D341Med (cell line): ENCODE measurements around the gene PPAT.
A peak's percentile ranks its signal among the peaks of the same experiment; 100 is the strongest.

Experiments used
- DNase-seq: peaks from one replicate; pipeline ENCODE4 v3.0.0; 2012; ENCODE audit warnings: low spot score

The PPAT gene

GRCh38 chr4:56433280-56433679 is 2.1 kb downstream of the PPAT start:
- no peak for DNase-seq

- no peak for DNase-seq
Measured at GRCh38 chr4:56430203-56430602, 5.2 kb downstream of the PPAT start.

DNA sequence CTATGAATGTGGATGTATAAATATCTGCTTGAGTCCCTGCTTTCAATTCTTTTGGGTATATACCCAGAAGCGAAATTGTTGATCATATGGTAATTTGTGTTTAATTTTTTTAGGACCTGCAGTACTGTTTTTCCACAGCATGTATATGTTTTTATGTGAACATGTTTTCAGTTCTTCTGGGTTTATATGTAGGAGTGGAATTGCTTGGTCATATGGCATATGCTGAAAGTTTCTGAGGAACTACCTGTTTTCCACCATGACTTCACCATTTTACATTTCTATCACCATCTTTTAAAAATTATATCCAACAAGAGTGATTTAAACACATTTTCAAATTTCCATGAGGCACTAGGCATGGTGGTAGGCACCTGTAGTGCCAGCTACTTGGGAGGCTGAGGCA is 8.2 kb downstream of the PPAT start:
- DNase-seq = no peak

GRCh38 chr4:56426273-56426672 is 9.1 kb downstream of the PPAT start:
- DNase-seq = no peak

GRCh38 chr4:56425518-56425917 is 9.9 kb downstream of the PPAT start:
- DNase-seq = no peak

DNA sequence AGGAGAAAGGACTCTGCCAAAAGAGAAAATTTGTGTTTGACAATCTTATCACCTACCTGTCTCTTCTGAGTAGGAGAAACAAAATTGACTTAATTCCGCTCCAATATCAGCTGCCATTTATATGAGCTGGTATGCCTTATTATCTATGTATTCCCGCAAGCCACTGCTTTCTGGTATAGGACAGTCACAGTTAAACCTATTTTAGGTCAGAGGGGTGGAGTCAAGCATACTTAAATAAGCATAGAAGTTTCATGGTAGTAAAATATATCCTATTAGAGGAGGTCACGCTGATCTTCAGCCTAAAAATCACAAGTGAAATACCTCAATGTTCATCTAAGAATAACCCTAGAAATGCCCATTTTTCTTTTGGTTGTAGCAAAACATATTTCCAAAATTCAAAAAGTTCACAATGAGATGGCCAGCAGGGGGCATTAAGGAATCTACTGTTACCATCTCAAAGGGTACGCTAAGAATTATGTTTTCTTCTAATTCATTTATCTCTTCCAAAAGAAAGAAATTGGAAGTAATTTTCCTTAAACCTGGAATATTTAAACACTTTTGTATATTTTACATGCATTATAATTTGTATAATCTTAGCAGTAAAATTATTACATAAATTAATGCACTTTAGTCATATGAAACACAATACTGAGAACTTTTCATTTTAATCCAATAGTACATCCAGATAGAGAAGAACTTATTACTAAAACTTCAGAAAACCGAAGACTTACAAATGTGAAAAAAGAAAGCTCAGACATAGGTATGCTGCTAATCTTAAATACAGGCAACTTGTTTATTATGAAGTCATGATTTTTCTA is 10.5 kb downstream of the PPAT start:
- peak; percentile 33 for DNase-seq

DNA sequence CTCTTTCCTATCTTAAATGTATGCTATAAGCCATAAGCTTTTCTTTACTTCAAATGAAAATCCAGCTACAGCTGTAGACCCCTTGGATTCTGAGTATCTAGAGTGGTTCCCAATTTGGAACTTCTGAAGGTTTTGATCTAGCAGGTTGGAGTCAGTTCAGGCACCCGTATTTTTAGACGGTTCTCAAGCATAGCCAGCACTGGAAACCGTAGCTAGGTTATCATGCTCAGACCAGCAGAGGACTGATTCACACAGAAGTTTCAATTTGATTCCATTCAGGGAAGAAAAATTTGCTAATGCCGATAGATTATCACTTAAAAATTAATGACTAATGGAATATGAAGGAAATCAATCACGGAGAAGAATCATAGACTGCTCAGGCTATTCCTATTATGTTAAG is 11.2 kb downstream of the PPAT start:
- DNase-seq = no peak

GRCh38 chr4:56417396-56417795 is 18.0 kb downstream of the PPAT start:
- no peak for DNase-seq

DNA sequence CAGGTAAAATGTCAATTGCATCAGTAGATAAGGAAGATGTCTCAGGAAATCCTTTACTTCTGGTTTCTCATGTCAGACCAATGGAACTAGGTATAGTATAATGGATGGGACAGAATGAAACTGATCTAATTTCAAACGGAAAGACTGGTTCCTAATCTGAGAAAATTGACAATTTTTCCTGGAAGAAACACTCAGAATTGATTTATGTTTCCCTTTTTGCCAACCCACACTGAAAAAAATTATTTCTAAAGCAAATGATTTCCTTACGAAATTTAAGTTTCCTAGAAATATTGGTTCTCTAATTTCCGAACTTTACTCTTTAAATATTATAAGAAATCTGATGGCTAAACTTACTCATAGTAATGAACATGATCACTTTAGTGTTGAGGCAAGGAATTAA is 19.1 kb downstream of the PPAT start:
- no peak for DNase-seq

- DNase-seq = no peak
Measured at GRCh38 chr4:56414135-56414670, 21.2 kb downstream of the PPAT start.

DNA sequence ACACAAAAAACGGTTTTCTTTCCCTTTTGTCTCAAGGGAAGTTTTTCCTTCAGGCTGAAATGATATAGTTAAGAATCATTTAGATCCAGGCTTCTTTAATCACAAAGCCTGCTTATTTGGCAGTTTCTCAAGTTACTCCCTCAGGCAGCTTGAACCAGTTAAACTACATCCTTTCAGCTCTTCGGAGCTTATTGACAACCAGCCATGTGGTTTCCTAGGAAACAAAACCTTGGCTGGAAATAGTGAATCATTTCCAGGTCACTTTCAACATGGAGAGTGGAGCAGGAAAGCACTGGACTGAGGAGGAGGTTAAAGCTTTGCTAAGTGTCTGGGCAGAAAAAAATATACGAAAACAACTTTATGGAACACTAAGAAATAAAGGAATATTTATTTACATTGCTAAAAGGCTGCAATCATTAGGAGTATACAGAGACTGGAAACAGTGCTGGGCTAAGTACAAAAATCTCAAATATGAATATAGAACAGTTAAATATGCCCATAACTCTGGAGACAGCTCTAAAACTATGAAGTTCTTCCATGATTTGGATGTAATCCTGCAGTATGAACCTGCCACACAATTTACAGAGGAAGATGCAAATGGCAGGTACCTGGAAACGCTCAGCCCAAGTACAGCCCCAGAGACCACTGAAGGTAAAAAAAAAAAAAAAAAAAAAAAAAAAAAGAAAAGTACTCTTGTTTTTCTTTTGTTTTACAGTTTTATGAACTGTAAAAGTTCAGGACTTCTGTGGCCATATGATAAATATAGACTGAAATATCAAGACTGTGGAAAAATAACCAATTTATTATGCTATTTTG is 25.0 kb downstream of the PPAT start:
- peak; percentile 69 for DNase-seq

DNA sequence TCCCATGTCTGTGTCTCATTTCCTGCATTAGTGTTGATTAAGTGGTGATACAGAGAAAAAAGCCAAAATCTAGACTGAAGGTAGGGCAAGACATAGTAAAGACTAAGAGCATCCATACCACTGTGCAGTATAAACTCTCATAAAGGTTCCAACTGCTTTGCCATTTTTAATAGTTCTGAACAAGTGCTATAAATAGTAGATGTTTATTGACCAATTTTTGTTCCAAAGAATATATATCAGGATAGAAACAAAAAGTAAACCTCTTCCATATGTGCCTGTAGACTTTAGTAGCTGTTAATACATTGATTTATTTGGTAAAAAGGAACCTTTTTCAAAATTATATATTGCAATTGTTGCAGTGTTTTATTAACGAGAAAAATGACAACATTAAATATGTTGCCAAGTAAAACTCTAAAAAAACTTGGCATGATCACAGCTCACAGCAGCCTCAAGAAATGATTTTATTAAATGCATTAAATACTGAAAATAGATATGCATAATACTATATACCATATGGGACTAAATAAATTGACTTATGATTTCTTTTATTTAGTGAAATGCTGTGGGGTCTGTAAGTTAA is 25.8 kb downstream of the PPAT start:
- DNase-seq = no peak

DNA sequence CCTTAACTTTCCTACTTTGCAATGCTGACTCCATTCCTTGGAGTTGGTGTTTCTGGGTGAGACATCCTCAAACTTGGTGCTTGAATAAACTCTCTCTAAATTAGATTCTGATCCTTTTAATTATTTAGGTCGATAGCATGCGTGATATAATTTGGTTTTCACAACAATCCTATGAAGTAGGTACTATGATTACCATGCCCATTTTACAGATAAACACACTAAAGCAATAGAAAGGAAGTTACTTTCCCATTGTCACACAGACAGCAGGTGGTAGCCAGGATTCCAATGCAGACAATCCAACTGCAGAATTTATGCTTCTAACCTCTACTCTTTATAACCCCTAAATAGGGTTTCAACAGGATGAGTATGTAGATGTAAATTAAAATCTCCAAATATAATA is 26.4 kb downstream of the PPAT start:
- no peak for DNase-seq

- DNase-seq = no peak
Measured at GRCh38 chr4:56406151-56406550, 29.3 kb downstream of the PPAT start.

- no peak for DNase-seq
Measured at GRCh38 chr4:56405016-56405415, 30.4 kb downstream of the PPAT start.

- no peak for DNase-seq
Measured at GRCh38 chr4:56400560-56400959, 34.9 kb downstream of the PPAT start.

- no peak for DNase-seq
Measured at GRCh38 chr4:56391270-56391669, 44.1 kb downstream of the PPAT start.

DNA sequence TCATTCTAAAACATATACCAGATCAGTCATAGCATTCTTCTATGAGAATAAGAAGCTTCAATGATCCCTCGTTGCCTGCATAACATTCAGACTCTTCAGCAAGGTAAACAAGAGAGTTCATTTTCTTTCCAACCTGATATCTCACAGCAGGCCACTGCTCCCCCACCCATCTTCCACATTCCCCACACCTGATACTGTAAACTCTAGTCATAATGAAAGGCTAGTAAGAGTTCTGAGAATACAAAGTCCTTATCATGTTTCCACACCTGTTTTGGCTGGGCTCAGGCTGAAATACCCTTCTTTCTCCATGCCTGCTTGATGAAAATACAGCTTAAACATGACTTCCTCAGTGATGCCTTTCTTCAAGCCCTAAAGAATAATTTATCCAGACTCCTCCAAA is 45.9 kb downstream of the PPAT start:
- DNase-seq = no peak

DNA sequence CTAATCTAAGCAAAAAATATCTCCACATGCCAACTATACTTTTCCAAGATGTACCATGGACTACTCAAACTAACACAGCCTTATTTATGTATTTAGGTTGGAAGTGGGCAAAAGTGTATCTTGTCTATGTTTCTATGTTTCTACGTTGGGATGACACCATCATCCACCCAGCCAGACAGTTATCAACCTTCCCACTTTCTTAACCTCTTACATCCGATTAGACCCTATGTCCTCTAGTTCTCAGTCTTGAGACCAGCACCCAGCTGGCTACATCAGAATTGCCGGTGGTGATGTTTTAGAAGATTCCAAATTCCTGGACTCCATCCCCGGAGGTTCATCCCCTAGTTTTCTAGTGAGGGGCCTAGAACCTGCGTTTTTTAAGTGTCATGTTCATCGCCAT is 47.1 kb downstream of the PPAT start:
- DNase-seq = peak; percentile 27

DNA sequence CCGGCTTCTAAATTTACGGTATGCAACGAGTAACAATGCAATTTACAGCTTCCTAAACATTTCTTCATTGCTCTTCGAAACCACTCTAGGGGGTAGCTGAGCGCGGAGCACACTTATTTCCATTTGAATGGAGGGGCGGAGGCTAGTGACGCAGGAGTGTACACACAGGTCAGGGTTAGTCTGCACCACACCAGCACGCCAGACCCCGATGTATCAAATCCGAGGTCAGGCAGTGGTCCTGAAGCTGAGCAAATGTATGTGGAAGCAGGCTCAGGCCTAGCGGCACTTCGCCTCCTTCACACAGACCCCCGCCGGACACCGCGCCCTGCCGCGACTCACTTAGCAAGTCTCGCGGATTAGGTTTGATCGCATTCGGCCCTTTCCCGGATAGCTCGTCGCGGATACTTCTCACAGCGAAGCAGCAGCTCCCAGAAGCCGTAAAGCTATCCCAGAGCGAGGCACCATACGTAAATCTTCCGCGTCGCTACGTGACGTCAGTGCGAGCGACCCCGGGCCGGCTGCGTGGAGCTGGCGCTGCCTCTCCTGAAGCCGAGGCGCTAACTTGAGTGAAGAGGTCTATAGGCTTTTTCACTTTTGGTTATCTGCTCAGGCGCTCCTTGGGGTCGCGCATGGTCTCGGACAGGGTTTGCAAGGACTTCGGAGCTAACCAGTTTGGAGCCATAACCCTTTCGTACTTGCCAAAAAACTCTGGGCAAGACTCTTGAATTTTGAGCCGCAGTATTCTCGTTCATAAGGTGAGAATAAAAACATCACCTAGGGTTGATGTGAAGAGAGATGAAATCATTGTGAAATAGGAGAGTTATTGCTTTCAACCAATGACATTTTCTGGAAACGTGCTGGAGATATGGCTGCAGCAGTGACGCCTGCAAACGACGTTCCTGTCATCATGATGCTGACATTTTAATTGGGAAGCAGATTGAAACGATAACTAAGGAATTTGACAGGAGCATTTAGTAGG is 48.1 kb downstream of the PPAT start, which contains the start of gene AASDH:
Gene AASDH (minus strand): TSS at position 469 of the 979 bp plus-strand sequence. CDS start 3,192 bp downstream, outside the sequence.
- peak; percentile 94 for DNase-seq

- DNase-seq = no peak
Measured at GRCh38 chr4:56386091-56386490, 49.3 kb downstream of the PPAT start.
